ENCODE results near the gene USO1. TPM values are rescaled to one million over a fixed set of nuclear protein-coding genes. Genes with fewer than 3 reads are reported as not detected.

Gene USO1, protein sequence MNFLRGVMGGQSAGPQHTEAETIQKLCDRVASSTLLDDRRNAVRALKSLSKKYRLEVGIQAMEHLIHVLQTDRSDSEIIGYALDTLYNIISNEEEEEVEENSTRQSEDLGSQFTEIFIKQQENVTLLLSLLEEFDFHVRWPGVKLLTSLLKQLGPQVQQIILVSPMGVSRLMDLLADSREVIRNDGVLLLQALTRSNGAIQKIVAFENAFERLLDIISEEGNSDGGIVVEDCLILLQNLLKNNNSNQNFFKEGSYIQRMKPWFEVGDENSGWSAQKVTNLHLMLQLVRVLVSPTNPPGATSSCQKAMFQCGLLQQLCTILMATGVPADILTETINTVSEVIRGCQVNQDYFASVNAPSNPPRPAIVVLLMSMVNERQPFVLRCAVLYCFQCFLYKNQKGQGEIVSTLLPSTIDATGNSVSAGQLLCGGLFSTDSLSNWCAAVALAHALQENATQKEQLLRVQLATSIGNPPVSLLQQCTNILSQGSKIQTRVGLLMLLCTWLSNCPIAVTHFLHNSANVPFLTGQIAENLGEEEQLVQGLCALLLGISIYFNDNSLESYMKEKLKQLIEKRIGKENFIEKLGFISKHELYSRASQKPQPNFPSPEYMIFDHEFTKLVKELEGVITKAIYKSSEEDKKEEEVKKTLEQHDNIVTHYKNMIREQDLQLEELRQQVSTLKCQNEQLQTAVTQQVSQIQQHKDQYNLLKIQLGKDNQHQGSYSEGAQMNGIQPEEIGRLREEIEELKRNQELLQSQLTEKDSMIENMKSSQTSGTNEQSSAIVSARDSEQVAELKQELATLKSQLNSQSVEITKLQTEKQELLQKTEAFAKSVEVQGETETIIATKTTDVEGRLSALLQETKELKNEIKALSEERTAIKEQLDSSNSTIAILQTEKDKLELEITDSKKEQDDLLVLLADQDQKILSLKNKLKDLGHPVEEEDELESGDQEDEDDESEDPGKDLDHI
- 106 TPM for total RNA-seq

GRCh38 chr4:75724066-75724866, at the start of gene USO1:
Gene USO1 (plus strand): TSS chr4:75724577. CDS start chr4:75724820, 243 bp downstream.

Other genes starting within 250 kb of the USO1 start
- gene RCHY1, start 210.2 kb upstream of the USO1 start, total RNA-seq, result 51.5 TPM
- 61.0 TPM for gene THAP6, start 210.1 kb upstream of the USO1 start, total RNA-seq
- not detected for gene ODAPH, start 168.5 kb upstream of the USO1 start, total RNA-seq
- gene CDKL2, start 94.0 kb upstream of the USO1 start, total RNA-seq, result 8.1 TPM
- 170 TPM for gene G3BP2, start 51.2 kb upstream of the USO1 start, total RNA-seq
- 12.3 TPM for gene PPEF2, start 177.9 kb downstream of the USO1 start, total RNA-seq
- 44.2 TPM for gene NAAA, start 216.4 kb downstream of the USO1 start, total RNA-seq